PFSK-1 (cell line): ENCODE data around the gene ZPBP2.

Source experiments
- FOXP2 ChIP-seq: optimal IDR thresholded peaks from 2 replicates; pipeline ENCODE3; 2011; ENCODE audit warnings: borderline replicate concordance, control low read depth, inconsistent platforms; ENCODE audit not compliant: insufficient read depth; ENCODE audit errors: extremely low read length, extremely low read depth
- POLR2AphosphoS5 ChIP-seq: IDR thresholded peaks from 2 replicates; pipeline ENCODE4 v1.6.1; 2012; ENCODE audit warnings: low read depth, mild to moderate bottlenecking, control low read depth, low read length, moderate library complexity
- SIN3A ChIP-seq: IDR thresholded peaks from 2 replicates; pipeline ENCODE4 v1.6.1; 2012; ENCODE audit warnings: mild to moderate bottlenecking, low read length, moderate library complexity, borderline replicate concordance; ENCODE audit not compliant: insufficient read depth
- TAF1 ChIP-seq: IDR thresholded peaks from 2 replicates; pipeline ENCODE4 v1.6.1; 2012; ENCODE audit warnings: low read length, control low read depth, borderline replicate concordance; ENCODE audit not compliant: insufficient read depth
- TF ChIP-seq, protein P1 (sequence below), 2 experiments: IDR thresholded peaks; 2 replicates each; pipeline versions ENCODE4 v1.6.1 to v1.8.0; 2011 to 2012; ENCODE audit warnings: low read depth in 2 of 2, low read length in 2 of 2, control low read depth in 1 of 2, inconsistent platforms in 1 of 2, mild to moderate bottlenecking in 1 of 2, moderate library complexity in 1 of 2; ENCODE audit not compliant: insufficient read depth in 1 of 2

ZPBP2 gene

DNA sequence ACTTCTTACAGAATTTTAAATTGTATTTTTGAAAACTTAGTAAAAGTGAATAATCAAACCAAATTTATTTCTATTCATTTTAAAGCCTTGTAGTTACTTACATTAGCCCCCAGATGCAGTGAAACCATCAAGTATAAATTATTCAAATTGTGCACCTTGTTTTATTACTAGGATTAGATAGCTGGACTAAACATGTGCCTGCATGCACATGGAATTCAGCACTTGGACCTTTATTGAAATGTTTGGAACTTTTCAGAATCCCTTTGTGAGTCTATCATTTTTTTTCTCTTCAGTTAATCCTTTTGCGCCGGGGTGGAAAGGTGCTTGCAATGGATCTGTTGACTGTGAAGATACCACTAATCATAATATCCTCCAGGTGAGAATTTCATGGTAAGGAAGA is 4.7 kb downstream of the ZPBP2 start:
- TF ChIP-seq SIN3A (no peak), POLR2AphosphoS5 (no peak), FOXP2 (no peak), TAF1 (no peak)
- TF ChIP-seq, protein P1, sequence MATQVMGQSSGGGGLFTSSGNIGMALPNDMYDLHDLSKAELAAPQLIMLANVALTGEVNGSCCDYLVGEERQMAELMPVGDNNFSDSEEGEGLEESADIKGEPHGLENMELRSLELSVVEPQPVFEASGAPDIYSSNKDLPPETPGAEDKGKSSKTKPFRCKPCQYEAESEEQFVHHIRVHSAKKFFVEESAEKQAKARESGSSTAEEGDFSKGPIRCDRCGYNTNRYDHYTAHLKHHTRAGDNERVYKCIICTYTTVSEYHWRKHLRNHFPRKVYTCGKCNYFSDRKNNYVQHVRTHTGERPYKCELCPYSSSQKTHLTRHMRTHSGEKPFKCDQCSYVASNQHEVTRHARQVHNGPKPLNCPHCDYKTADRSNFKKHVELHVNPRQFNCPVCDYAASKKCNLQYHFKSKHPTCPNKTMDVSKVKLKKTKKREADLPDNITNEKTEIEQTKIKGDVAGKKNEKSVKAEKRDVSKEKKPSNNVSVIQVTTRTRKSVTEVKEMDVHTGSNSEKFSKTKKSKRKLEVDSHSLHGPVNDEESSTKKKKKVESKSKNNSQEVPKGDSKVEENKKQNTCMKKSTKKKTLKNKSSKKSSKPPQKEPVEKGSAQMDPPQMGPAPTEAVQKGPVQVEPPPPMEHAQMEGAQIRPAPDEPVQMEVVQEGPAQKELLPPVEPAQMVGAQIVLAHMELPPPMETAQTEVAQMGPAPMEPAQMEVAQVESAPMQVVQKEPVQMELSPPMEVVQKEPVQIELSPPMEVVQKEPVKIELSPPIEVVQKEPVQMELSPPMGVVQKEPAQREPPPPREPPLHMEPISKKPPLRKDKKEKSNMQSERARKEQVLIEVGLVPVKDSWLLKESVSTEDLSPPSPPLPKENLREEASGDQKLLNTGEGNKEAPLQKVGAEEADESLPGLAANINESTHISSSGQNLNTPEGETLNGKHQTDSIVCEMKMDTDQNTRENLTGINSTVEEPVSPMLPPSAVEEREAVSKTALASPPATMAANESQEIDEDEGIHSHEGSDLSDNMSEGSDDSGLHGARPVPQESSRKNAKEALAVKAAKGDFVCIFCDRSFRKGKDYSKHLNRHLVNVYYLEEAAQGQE (IDR thresholded peaks at IDR 0.05; ENCODE audit: insufficient read depth in 1 of 2, low read depth in 2 of 2, low read length in 2 of 2) = no peak

GRCh38 chr17:39887078-39887477 is 19.1 kb downstream of the ZPBP2 start:
- no peak for TF ChIP-seq POLR2AphosphoS5
- TF ChIP-seq SIN3A = no peak

GRCh38 chr17:39889200-39889599 is 21.2 kb downstream of the ZPBP2 start:
- TF ChIP-seq, protein P1 (IDR thresholded peaks at IDR 0.05; ENCODE audit: insufficient read depth in 1 of 2, low read depth in 2 of 2, low read length in 2 of 2) = no peak
- TF ChIP-seq POLR2AphosphoS5 (no peak), FOXP2 (no peak)

DNA sequence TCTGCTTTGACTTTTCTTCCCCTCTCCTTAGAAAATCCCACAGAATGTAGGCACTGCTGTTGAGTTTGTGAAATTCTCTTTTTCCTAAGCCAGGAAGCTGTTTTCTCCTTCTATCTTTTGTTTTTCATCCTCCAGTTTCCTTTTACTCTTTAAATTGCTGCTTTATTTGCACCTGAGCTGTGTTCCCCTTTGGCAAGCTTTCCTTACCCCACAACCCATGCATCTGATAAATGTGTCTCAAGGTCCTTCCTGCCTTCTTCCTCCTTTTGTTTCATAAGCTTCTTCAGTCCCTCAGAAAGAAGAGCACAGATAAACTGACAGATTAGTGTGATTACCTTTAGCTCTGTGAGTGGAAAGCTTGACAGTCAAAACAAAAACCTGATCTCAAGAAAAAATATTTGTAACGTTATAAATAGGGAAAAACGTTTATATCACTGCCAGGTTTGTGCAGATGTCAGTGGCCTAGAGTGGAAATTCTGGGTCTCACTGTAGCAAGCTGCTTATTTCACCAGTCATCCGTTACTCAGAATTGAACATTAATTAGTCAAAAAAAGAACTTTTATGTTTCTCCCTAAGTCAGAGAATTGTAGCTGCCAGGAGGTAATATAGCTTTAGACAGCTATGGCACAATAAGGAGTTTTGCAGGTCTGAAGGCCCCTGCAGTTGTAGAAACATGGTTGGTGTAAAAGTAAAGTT is 26.8 kb downstream of the ZPBP2 start:
- TF ChIP-seq FOXP2 (no peak), SIN3A (no peak), TAF1 (no peak)
- TF ChIP-seq, protein P1 (IDR thresholded peaks at IDR 0.05; ENCODE audit: insufficient read depth in 1 of 2, low read depth in 2 of 2, low read length in 2 of 2) = no peak

DNA sequence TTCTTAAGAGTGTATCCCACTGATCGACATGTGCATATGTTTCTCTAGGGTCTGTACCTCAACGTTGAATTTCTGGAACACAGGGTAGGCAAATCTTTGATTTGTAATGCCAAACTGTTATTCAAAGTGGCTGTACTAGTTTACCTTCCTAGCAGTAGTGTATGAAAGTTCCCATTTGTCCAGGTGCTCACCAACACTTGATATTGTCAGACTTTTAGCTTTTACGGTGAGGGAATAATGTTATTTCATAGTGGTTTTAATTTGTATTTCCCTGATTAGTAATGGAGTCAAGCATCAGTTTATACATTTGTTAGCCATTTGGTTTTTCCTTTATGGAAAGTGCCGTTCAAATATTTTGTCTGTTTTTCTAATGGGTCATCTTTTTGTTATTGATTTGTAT is 30.1 kb downstream of the ZPBP2 start:
- TF ChIP-seq, protein P1 (IDR thresholded peaks at IDR 0.05; ENCODE audit: insufficient read depth in 1 of 2, low read depth in 2 of 2, low read length in 2 of 2) = no peak
- TF ChIP-seq SIN3A (no peak), TAF1 (no peak), POLR2AphosphoS5 (no peak), FOXP2 (no peak)
